GM18526 (cell line): ENCODE results near the gene RERE.

Experiments used
- POLR2A ChIP-seq: IDR thresholded peaks from 3 replicates; pipeline ENCODE4 v1.6.1; 2011; ENCODE audit not compliant: insufficient read length; ENCODE audit errors: extremely low read depth

RERE gene

DNA sequence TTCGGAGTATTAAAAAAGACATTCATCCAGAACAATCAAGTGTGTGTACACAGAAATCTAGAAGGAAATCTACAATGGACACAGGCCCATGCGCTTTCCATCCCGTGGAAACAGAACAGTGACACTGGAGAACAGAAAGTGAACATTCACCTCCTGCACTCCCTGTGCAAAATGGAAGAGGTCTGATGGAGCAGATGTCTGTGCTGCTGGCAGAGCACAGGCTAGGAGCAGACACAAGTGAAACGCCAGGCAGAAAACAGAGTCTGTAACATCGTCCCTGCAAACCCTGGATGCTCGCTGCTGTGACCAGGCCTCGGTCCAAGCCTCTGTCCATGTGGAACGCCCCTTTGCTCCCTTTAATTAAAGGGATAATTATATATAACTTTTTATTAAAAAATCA is 463.4 kb downstream of the RERE start:
- TF ChIP-seq POLR2A, result no peak

- no peak for TF ChIP-seq POLR2A
Measured at GRCh38 chr1:8352886-8353785, 464.3 kb downstream of the RERE start.

GRCh38 chr1:8352471-8352845 is 465.0 kb downstream of the RERE start:
- TF ChIP-seq POLR2A, result no peak

GRCh38 chr1:8351693-8352470 is 465.6 kb downstream of the RERE start:
- no peak for TF ChIP-seq POLR2A

DNA sequence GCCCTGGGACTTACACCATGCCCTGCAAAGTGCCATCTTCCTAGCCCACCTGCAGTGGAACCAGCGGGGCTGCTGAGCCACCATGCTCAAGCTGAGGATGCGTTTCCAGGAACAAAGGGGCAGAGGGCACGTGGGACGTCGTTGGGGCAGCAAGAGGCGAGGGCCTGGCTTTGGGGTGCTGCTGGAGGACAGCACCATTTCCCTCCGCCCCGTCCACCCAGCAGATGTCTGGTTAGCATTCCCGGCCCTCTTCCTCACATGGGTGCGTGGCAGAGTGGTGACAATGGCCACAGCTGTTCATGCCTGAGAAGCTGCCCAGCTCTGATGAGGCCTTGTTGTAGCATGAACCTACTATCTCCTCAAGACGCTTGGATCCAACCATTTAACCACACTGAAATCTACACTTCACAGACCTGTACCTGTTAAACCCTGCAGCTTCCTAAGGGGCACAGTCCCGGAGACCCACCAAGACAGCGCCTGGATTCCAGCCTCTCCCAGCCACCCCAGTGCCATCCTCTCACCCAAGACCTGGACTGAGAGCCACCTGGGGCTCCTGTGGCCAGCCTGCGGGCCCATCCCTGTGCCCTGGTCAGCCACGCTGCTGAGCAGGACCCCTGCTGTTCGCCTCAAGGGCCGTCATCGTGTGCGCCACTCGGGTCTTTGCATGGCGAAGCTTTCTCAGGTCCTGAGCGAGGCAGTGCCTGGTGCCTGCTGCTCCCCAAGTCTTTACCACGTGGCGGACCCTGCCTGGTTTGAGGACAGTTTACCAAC is 466.3 kb downstream of the RERE start:
- no peak for TF ChIP-seq POLR2A

GRCh38 chr1:8349961-8350360 is 467.5 kb downstream of the RERE start:
- no peak for TF ChIP-seq POLR2A

- no peak for TF ChIP-seq POLR2A
Measured at GRCh38 chr1:8349473-8349865, 468.0 kb downstream of the RERE start.

GRCh38 chr1:8348777-8349472 is 468.5 kb downstream of the RERE start:
- no peak for TF ChIP-seq POLR2A

- TF ChIP-seq POLR2A, result no peak
Measured at GRCh38 chr1:8348047-8348776, 469.2 kb downstream of the RERE start.

GRCh38 chr1:8347635-8348034 is 469.8 kb downstream of the RERE start:
- TF ChIP-seq POLR2A, result no peak

GRCh38 chr1:8345621-8346415 is 471.6 kb downstream of the RERE start:
- no peak for TF ChIP-seq POLR2A

- no peak for TF ChIP-seq POLR2A
Measured at GRCh38 chr1:8344893-8345507, 472.4 kb downstream of the RERE start.

DNA sequence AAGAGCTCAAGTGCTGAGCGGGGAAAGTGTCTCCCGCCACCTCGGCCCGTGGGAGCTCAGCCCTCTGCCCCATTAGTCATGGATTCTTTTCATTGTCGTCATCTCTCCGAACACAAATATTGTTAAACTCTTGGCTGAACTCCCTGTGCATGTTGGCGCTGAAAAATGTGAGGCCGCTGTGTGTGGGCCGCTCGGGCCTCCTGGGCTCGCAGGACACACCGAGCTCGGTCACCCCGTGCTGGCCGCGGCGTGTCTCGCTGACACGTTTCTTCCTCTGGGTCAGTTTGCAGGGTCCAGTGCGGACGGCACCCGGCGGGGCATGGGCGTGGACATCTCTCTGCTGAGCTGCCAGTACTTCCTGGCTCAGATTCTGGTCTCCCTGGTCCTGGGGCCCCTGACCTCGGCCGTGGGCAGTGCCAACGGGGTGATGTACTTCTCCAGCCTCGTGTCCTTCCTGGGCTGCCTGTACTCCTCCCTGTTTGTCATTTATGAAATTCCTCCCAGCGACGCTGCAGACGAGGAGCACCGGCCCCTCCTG is 473.9 kb downstream of the RERE start:
- TF ChIP-seq POLR2A, result no peak
